ENCODE measurements around the gene SHKBP1. TPM values are rescaled to one million over a fixed set of nuclear protein-coding genes. Genes with fewer than 3 reads are reported as not detected.
A peak's percentile ranks its signal among the peaks of the same experiment; 100 is the strongest.

The SHKBP1 gene
- total and polyA plus RNA-seq, 7 donors: 12.4 to 21.7 (median 17.2) TPM

DNA sequence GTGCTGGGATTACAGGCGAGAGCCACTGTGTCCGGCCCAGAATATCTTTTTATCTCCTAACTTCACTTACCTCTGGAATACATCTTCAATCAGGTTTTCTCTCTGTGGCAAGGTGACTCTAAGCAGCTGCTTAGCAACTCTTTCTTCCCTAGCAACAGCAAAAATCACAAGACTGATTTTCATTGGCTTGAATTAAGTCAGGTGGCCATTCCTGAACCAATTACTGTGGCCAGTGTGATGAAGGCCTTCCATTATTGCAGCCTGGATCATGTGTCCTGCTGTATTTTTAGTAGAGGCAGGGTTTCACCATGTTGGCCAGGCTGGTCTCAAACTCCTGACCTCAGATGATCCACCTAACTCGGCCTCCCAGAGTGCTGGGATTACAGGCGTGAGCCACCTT lies 15.5 kb downstream of the SHKBP1 start:
- Histone ChIP-seq H3K9me3 (no peaks in the 10 kb centered on the region), H3K27me3 (ENCODE audit: insufficient read depth in 3 of 3, low read length in 2 of 3) (peaks cover 0 to 11% (median 2%) of the 10 kb centered on the region in 3 donors), H3K27ac (no peak overlapping the region), H3K36me3 (ENCODE audit: insufficient read depth in 1 of 2, low read depth in 1 of 2) (peaks cover 0 to 6% of the 10 kb centered on the region in 2 donors), H3K4me3 (no peak overlapping the region), H3K4me1 (no peaks in the 10 kb centered on the region)
- intact Hi-C loops (cut with DNase I): loop anchor here in 1 of 2 donors (10.0 kb wide), 1 partner anchor 287 kb away; no protein-coding TSS in a partner anchor
- no peak for DNase-seq
- peak; percentile 45 to 68 (median 48) for ATAC-seq
- WGBS, 3 donors: 74 to 80% (median 77%) methylated on average over 4 of the region's 4 CpGs
- TF ChIP-seq, protein P1, sequence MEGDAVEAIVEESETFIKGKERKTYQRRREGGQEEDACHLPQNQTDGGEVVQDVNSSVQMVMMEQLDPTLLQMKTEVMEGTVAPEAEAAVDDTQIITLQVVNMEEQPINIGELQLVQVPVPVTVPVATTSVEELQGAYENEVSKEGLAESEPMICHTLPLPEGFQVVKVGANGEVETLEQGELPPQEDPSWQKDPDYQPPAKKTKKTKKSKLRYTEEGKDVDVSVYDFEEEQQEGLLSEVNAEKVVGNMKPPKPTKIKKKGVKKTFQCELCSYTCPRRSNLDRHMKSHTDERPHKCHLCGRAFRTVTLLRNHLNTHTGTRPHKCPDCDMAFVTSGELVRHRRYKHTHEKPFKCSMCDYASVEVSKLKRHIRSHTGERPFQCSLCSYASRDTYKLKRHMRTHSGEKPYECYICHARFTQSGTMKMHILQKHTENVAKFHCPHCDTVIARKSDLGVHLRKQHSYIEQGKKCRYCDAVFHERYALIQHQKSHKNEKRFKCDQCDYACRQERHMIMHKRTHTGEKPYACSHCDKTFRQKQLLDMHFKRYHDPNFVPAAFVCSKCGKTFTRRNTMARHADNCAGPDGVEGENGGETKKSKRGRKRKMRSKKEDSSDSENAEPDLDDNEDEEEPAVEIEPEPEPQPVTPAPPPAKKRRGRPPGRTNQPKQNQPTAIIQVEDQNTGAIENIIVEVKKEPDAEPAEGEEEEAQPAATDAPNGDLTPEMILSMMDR (IDR thresholded peaks at IDR 0.05): no peak

DNA sequence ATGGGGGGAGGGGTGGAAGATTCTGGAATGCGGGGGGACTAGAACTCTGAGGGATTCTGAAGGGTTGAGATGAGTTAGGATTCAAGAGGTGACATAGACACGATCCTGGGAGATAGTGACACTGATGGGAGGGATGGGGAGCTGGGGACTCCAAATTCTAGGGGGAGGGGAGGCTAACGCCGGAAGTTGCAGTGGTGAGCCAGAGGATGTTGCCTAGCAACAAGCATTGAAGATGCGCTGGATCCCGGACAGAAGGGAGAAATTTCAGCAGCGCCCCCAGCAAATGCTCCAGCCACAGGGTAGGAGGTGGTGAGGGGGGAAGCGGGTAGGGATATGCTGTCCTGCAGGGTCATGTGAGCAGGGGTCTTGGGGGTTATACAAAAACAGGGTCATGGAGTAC lies 17.6 kb downstream of the SHKBP1 start:
- WGBS, 3 donors: 35 to 41% (median 35%) methylated on average over 8 of the region's 8 CpGs
- no peaks in the 10 kb centered on the region for H3K4me1 ChIP-seq
- no peaks in the 10 kb centered on the region for H3K36me3 ChIP-seq (ENCODE audit: insufficient read depth in 1 of 2, low read depth in 1 of 2)
- no peak overlapping the region for H3K27ac ChIP-seq
- TF ChIP-seq, protein P1 (IDR thresholded peaks at IDR 0.05): no peak
- intact Hi-C loops (cut with DNase I): loop anchor here in 1 of 2 donors (10.0 kb wide), 1 partner anchor 289 kb away; no protein-coding TSS in a partner anchor
- no peak for ATAC-seq
- no peaks in the 10 kb centered on the region for H3K9me3 ChIP-seq
- H3K27me3 ChIP-seq (ENCODE audit: insufficient read depth in 3 of 3, low read length in 2 of 3): peaks cover 0 to 24% (median 3%) of the 10 kb centered on the region in 3 donors
- no peak overlapping the region for H3K4me3 ChIP-seq
- no peak for DNase-seq

DNA sequence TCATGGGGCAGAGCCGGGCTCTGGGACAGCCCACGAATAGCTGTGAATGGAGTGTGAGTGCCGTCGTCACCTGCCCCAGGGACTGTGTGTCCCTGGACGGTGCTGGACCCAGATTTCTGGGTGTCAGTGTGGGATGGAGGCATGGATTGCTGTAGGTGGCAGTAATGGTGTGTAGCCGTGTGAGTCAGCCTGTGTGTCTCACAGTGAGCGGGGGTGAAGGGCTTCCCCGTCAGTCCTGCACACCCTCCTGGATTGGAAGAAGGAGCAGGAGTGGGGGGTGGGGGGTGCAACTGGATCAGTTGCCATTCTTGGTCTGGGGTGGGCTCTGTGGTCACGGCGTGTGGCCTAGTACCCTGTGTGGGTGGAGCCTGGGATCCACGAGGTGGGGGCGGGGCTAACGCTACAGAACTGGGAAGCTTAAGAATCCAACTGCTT lies 18.0 kb downstream of the SHKBP1 start:
- no peaks in the 10 kb centered on the region for H3K4me1 ChIP-seq
- no peaks in the 10 kb centered on the region for H3K36me3 ChIP-seq (ENCODE audit: insufficient read depth in 1 of 2, low read depth in 1 of 2)
- H3K4me3 ChIP-seq: no peak overlapping the region
- ATAC-seq (no peak), DNase-seq (no peak)
- intact Hi-C loops (cut with DNase I): loop anchor here (5.0 to 10.0 kb wide), 5 partner anchors 42 to 290 kb away; partner anchors contain the start of genes BLVRB (in 1 of the 2) and SPTBN4 (in 1 of the 2)
- peaks cover 0 to 28% (median 3%) of the 10 kb centered on the region in 3 donors for H3K27me3 ChIP-seq (ENCODE audit: insufficient read depth in 3 of 3, low read length in 2 of 3)
- H3K27ac ChIP-seq: no peak overlapping the region
- 37 to 43% (median 42%) methylated on average over 13 of the region's 13 CpGs for WGBS, 3 donors
- TF ChIP-seq, protein P1 (IDR thresholded peaks at IDR 0.05): no peak
- no peaks in the 10 kb centered on the region for H3K9me3 ChIP-seq

DNA sequence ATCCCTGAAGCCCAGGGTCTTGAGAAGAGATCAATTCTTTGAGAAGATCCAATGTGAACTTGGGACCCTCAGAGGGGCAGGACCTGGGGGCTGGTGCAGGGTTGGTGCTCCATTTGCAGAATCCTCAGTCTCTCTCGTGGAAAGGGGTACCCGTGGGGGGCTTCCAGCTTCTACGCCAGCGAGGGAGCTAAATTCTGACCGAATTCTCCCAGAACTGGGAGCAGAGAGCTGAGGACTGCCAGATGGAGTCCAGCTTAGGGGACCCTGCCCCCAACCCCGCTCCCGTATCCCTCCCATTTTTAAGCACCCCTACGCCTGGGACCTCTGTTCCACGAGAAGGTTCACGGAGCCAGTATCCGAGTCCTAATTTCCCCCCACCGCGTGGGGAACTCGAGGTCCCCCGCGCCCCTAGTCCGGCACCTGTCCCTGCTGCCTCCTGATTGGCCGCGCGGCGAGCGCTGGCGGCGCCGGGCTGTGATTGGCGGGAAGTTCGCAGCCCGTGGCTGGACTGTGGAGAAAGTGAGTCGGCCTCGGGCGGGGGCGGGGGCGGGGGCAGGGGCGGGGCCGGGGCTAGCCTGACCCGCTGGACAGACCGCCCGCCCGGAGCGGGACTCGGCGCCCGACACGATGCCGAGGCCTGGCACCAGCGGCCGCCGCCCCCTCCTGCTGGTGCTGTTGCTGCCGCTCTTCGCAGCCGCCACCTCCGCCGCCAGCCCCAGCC lies 20.1 kb downstream of the SHKBP1 start:
- DNase-seq (peak; percentile 74 to 75), ATAC-seq (peak; percentile 50 to 66 (median 64))
- Histone ChIP-seq H3K9me3 (no peaks in the 10 kb centered on the region), H3K27ac (no peak overlapping the region), H3K4me1 (peaks cover 14% of the 10 kb centered on the region), H3K36me3 (ENCODE audit: insufficient read depth in 1 of 2, low read depth in 1 of 2) (no peaks in the 10 kb centered on the region), H3K4me3 (peak overlapping the region; percentile 48), H3K27me3 (ENCODE audit: insufficient read depth in 3 of 3, low read length in 2 of 3) (peaks cover 0 to 45% (median 11%) of the 10 kb centered on the region in 3 donors)
- intact Hi-C loops (cut with DNase I): loop anchor here (5.0 to 10.0 kb wide), 5 partner anchors 44 to 292 kb away; partner anchors contain the start of genes BLVRB (in 1 of the 2) and SPTBN4 (in 1 of the 2)
- 4 to 8% (median 5%) methylated on average over 29 to 53 of the region's 53 CpGs for WGBS, 3 donors
- TF ChIP-seq, protein P1 (IDR thresholded peaks at IDR 0.05): no peak
